GM23338 (cell line): Measurements from ENCODE around the gene ZNF804B.

Experiments used
- CREB1 ChIP-seq: fragments of 250-450 bp; sonication (Bioruptor Pico); IDR thresholded peaks from 2 replicates; pipeline ENCODE4 v1.5.0; 2020; ENCODE audit warnings: low read depth, mild to moderate bottlenecking, moderate library complexity
- EZH2 ChIP-seq: fragments of 200-600 bp; sonication (generic); IDR thresholded peaks from one replicate; pipeline ENCODE4 v1.8.0; 2017; ENCODE audit warnings: antibody characterized with exemption, mild to moderate bottlenecking, low read depth; ENCODE audit not compliant: unreplicated experiment
- EZH2phosphoT487 ChIP-seq: fragments of 200-600 bp; sonication (generic); IDR thresholded peaks from one replicate; pipeline ENCODE4 v1.8.1; 2018; ENCODE audit warnings: antibody characterized with exemption; ENCODE audit not compliant: unreplicated experiment
- POLR2AphosphoS5 ChIP-seq: IDR thresholded peaks from 2 replicates; pipeline ENCODE4 v1.6.1; 2016; ENCODE audit warnings: antibody characterized with exemption, low read depth
- TF ChIP-seq, protein P1 (sequence below), 2 experiments: fragments of 200-600 bp in 1 of 2; sonication (generic) in 1 of 2; conservative IDR thresholded peaks; 2 replicates each; pipeline versions ENCODE4 v1.5.1 to v1.6.1; 2016 to 2017; ENCODE audit warnings: antibody characterized with exemption in 2 of 2, low read depth in 2 of 2, mild to moderate bottlenecking in 2 of 2, moderate library complexity in 1 of 2

GRCh38 chr7:88888684-88889083 lies 129.2 kb downstream of the ZNF804B start:
- no peak for TF ChIP-seq EZH2phosphoT487
- TF ChIP-seq, protein P1, sequence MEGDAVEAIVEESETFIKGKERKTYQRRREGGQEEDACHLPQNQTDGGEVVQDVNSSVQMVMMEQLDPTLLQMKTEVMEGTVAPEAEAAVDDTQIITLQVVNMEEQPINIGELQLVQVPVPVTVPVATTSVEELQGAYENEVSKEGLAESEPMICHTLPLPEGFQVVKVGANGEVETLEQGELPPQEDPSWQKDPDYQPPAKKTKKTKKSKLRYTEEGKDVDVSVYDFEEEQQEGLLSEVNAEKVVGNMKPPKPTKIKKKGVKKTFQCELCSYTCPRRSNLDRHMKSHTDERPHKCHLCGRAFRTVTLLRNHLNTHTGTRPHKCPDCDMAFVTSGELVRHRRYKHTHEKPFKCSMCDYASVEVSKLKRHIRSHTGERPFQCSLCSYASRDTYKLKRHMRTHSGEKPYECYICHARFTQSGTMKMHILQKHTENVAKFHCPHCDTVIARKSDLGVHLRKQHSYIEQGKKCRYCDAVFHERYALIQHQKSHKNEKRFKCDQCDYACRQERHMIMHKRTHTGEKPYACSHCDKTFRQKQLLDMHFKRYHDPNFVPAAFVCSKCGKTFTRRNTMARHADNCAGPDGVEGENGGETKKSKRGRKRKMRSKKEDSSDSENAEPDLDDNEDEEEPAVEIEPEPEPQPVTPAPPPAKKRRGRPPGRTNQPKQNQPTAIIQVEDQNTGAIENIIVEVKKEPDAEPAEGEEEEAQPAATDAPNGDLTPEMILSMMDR (conservative IDR thresholded peaks at IDR 0.05; ENCODE audit: low read depth in 2 of 2), result no peak
- no peak for TF ChIP-seq EZH2
- no peak for TF ChIP-seq CREB1
- no peak for TF ChIP-seq POLR2AphosphoS5
